ENCODE measurements around the gene TRABD2A.

The TRABD2A gene

GRCh38 chr2:84856787-84857186 lies 24.1 kb downstream of the TRABD2A start:
- in situ Hi-C loops (cut with MboI; ENCODE audit: low sequenced_read_pairs): no loop called here

DNA sequence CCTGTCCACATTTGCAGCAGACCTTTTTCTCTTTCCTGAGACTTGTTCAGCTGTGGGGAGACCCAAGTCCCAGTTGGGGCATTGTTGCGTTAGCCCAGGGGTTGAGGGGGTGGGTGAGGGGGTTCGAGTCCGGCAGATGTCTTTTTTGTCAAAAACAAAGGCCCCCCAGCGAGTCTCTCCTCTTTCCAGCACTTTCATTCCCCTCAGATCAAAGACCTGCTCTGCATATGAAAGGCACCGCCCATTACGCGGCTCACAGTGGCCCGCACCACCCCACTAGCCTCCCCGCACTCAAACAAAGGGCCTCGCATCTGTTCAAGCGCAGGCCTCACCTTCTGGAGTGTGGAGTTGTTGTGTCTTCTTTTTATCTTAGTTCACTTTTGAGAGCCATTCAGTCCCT lies 25.2 kb downstream of the TRABD2A start:
- in situ Hi-C loops (cut with MboI; ENCODE audit: low sequenced_read_pairs): no loop called here

GRCh38 chr2:84854850-84855249 lies 26.0 kb downstream of the TRABD2A start:
- in situ Hi-C loops (cut with MboI; ENCODE audit: low sequenced_read_pairs): no loop called here

DNA sequence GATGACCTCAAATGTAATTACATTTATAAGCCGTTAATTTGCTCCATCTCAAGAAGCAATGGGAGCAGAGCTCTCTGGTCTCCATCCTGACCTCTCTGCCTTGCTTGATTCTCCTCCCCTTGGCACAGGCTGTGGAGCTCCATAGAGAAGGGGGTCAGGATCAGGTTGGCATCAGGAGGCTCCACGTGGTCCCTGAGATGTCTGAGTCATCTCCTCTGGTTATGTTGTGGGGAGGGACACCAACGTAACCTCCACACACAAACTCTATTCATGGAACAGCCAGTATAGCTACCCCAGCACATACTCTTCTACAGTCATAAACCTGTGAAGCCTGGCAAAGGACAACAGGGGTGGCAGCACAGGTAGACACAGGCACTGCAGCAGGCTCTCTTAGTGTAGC lies 29.0 kb downstream of the TRABD2A start:
- in situ Hi-C loops (cut with MboI; ENCODE audit: low sequenced_read_pairs): no loop called here

GRCh38 chr2:84850471-84850870 lies 30.4 kb downstream of the TRABD2A start:
- in situ Hi-C loops (cut with MboI; ENCODE audit: low sequenced_read_pairs): no loop called here

- in situ Hi-C loops (cut with MboI; ENCODE audit: low sequenced_read_pairs): no loop called here
These were observed 31.5 kb downstream of the TRABD2A start for GRCh38 chr2:84849271-84849952.

DNA sequence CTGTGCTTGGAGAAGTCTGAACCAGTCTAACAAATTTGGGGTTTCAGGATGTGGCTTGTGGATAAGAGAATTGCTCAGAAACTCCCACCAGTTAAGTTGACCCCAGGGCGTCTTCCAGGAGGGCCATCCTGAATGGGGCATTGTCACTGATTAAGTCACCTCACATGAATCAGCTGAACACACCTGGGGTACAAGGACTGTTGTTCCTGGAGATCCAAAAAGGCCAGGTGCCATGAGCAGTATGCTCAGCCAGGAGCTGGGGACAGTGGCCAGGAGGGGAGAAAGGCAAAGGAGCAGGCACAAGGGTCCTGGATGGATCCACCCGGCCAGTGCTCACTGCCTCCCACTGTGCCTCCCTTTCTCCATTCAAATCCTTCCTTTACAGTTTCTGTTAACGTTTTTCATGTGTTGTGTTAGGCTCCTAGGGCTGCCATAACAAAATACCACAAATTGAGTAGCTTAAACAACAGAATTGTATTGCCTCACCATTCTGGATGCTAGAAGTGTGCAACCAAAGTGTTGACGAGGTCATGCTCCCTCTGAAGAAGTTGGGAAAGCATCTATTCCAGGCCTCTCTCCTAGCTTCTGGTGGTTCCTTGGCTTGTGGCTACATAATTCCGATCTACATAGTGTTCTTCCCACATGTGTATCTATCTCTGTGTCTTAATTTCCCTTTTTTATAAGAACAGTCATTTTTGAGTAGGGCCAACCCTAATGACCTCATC lies 33.4 kb downstream of the TRABD2A start:
- in situ Hi-C loops (cut with MboI; ENCODE audit: low sequenced_read_pairs): no loop called here

- in situ Hi-C loops (cut with MboI; ENCODE audit: low sequenced_read_pairs): no loop called here
These were observed 34.1 kb downstream of the TRABD2A start for GRCh38 chr2:84846741-84847142.

DNA sequence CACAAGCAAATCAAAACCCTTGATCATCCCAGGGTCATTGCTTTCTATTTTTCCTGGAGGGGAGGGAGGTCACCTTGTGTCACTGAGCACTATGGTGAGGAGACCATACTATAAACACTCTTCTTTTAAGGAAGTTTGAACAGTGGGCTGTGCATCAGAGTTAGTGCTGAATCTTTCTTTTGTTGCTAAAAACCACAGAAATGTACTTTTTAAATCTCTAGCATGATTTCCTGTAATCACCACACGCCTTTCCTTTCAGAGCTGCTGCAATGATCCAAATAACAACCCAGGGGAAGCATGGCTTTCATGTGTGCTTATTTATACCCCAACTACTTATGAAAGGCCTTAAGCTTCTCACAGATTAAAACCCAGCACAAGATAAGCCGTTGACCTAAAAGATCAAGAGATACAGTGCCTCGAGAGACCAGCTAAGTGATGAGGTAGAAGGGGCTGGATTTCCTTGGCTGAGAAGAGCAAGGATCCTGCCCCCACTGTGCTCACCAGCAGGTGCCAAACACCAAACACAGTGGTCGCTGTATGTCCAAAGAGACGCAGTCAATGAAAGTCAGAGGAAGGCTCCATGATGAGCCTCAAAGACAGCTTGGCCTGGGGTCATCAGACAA lies 34.7 kb downstream of the TRABD2A start:
- in situ Hi-C loops (cut with MboI; ENCODE audit: low sequenced_read_pairs): no loop called here

DNA sequence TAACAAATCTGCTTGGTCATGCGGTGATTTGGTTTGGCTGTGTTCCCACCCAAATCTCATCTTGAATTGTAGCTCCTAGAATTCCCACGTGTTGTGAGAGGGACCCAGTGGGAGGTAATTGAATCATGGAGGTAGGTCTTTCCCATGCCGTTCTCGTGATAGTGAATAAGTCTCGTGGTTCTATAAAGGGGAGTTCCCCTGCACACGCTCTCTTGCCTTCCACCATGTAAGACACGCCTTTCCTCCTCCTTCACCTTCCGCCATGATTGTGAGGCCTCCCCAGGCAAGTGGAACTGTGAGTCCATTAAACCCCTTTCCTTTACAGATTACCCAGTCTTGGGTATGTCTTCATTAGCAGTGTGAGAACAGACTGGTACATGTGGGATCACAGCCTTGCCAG lies 36.7 kb downstream of the TRABD2A start:
- in situ Hi-C loops (cut with MboI; ENCODE audit: low sequenced_read_pairs): no loop called here

- in situ Hi-C loops (cut with MboI; ENCODE audit: low sequenced_read_pairs): no loop called here
These were observed 39.3 kb downstream of the TRABD2A start for GRCh38 chr2:84841577-84841976.

DNA sequence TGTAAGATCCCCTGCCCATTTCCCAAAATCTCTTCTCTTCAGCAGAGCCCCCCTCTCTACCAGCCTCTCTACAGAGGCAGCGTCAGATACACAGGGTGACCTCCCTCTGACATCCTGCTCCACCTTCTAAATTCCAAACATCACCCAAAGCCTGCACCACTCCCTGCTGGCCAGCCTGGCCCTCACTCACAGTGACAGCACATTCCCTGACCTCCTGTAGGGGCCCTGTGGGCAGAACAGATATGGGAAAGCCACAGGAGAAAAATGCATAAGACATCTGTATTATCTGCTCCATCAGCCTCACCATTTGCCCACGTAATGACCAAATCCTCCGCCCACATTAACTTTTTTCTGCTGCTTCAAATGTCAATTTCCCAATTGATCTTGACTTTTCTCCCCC lies 40.6 kb downstream of the TRABD2A start:
- in situ Hi-C loops (cut with MboI; ENCODE audit: low sequenced_read_pairs): no loop called here

DNA sequence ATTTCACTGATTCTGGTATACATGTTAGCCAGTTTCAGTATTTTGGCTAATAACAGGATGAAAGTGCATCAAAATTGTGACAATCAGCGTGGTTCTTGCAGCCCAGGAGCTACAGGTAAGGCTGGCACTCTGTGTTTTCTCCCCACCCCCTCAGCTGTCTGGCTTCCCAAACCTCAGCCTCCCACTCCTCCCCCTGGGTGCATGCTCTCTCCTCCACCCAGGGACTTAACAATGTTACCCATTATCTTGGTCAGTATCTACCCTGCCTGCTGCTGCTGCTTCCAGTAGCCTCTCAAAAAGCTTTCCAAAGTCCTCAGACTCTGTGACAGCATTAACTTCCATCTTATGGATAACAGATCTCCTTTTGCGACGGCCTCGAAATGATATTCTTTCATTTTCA lies 41.0 kb downstream of the TRABD2A start:
- in situ Hi-C loops (cut with MboI; ENCODE audit: low sequenced_read_pairs): no loop called here

GRCh38 chr2:84838434-84839145 lies 42.3 kb downstream of the TRABD2A start:
- in situ Hi-C loops (cut with MboI; ENCODE audit: low sequenced_read_pairs): no loop called here

- in situ Hi-C loops (cut with MboI; ENCODE audit: low sequenced_read_pairs): no loop called here
These were observed 44.7 kb downstream of the TRABD2A start for GRCh38 chr2:84836215-84836614.

GRCh38 chr2:84833481-84834150 lies 47.3 kb downstream of the TRABD2A start:
- in situ Hi-C loops (cut with MboI; ENCODE audit: low sequenced_read_pairs): no loop called here

- in situ Hi-C loops (cut with MboI; ENCODE audit: low sequenced_read_pairs): no loop called here
These were observed 48.0 kb downstream of the TRABD2A start for GRCh38 chr2:84832772-84833461.

DNA sequence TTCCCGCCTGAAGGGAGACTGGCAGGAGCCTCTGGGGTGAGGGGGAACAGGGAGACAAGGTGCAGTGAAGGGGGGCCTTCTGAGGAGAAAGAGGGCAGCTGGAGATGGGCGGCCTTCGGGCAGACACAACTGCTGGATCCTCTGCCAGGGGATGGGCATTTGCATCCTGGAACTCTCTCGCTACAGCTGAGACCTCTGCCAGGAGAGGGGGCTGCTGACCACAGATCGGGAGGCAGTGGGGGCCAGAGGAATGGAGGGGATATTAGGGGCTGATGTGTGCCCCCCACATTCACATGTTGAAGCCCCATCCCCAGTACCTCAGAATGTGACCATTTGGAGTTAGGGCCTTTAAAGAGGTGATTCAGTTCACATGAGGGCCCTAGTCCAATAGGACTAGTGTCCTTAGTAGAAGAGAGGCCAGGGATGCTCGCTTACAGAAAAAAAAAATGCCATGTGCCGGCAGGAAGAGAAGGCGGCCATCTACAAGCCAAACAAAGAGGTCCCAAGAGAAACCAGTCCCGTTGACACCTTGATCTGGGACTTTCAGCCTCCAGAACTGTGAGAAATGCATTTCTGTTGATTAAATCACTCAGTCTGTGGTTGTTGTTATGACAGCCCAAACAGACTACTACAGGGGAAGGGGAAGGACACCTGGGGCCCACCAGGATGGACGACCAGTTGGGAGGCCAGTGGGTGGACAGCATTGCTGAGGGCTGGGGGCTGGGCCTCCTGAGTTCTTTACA lies 50.0 kb downstream of the TRABD2A start:
- in situ Hi-C loops (cut with MboI; ENCODE audit: low sequenced_read_pairs): no loop called here

- in situ Hi-C loops (cut with MboI; ENCODE audit: low sequenced_read_pairs): no loop called here
These were observed 50.8 kb downstream of the TRABD2A start for GRCh38 chr2:84830095-84830494.

DNA sequence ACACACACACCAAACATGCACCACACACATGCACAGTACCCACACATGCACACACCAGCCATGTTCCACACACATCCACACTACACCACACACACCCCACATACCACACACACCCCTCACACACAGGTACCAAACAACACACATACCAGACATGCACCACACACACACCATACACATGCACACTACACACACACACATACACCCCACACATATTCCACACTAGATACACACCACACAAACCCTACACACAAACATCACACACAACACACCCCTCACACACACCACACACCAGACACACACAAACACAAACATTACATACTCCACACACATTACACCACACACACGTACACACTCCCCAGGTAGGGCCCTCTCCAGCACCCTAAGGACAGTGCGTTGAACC lies 51.2 kb downstream of the TRABD2A start:
- in situ Hi-C loops (cut with MboI; ENCODE audit: low sequenced_read_pairs): no loop called here
